PC-9 (cell line): Measurements from ENCODE around the gene SH3TC1. TPM values are rescaled to one million over a fixed set of nuclear protein-coding genes. Genes with fewer than 3 reads are reported as not detected.

Experiments
- BruUV-seq: library from RNA; stranded (reverse); fragments of 400-500 nt; replicated peaks from 2 replicates; lab custom pipeline; 2021; lab: Mats Ljungman, UMichigan
- CTCF ChIA-PET: fragments of 300-600 bp; sonication (Branson Sonifier 250); formaldehyde crosslinking; loops from one replicate; lab custom pipeline; 2022; ENCODE audit warnings: antibody characterized with exemption; lab: Charles Lee
- POLR2A ChIA-PET: fragments of 300-600 bp; sonication (Branson Sonifier 250); formaldehyde crosslinking; loops from one replicate; lab custom pipeline; 2022; ENCODE audit warnings: antibody characterized with exemption; ENCODE audit not compliant: unreplicated experiment; lab: Charles Lee
- DNase-seq, 2 experiments: peaks; one replicate each; pipeline versions ENCODE4 v3.0.0 to v3.0.0-alpha.2; 2015 to 2022; ENCODE audit warnings: mixed read lengths in 1 of 2
- H2AFZ ChIP-seq: fragments of 200-600 bp; sonication (generic); 2 replicates; pipeline ENCODE4 v1.8.1; 2017; ENCODE audit warnings: antibody characterized with exemption
- H3F3A ChIP-seq: fragments of 200-600 bp; sonication (generic); 2 replicates; pipeline ENCODE4 v1.8.1; 2017; ENCODE audit warnings: antibody characterized with exemption, mild to moderate bottlenecking, low read depth; ENCODE audit not compliant: insufficient read depth
- H3K27ac ChIP-seq: fragments of 200-600 bp; sonication (generic); 2 replicates; pipeline ENCODE4 v1.6.1; 2016; ENCODE audit warnings: mixed run types
- H3K27me3 ChIP-seq: fragments of 200-600 bp; sonication (generic); 2 replicates; pipeline ENCODE4 v1.6.1; 2016; ENCODE audit warnings: low read depth, mixed run types; ENCODE audit not compliant: insufficient read depth
- H3K36me3 ChIP-seq: fragments of 200-600 bp; sonication (generic); 2 replicates; pipeline ENCODE4 v1.6.1; 2016; ENCODE audit warnings: low read depth, mixed run types
- H3K4me1 ChIP-seq: fragments of 200-600 bp; sonication (generic); replicated peaks from 2 replicates; pipeline ENCODE4 v1.6.1; 2016; ENCODE audit warnings: mixed run types; ENCODE audit not compliant: insufficient read depth
- H3K4me2 ChIP-seq: fragments of 200-600 bp; sonication (generic); 2 replicates; pipeline ENCODE4 v1.6.1; 2017; ENCODE audit warnings: mixed run types
- H3K4me3 ChIP-seq: fragments of 200-600 bp; sonication (generic); 2 replicates; pipeline ENCODE4 v1.6.1; 2016; ENCODE audit warnings: mixed run types
- H3K79me2 ChIP-seq: fragments of 200-600 bp; sonication (generic); 2 replicates; pipeline ENCODE4 v1.6.1; 2017; ENCODE audit warnings: low read depth, mixed run types
- H3K9me2 ChIP-seq: fragments of 200-600 bp; sonication (generic); 2 replicates; pipeline ENCODE4 v1.8.1; 2017; ENCODE audit warnings: mild to moderate bottlenecking; ENCODE audit not compliant: insufficient read depth
- H3K9me3 ChIP-seq: fragments of 200-600 bp; sonication (generic); 2 replicates; pipeline ENCODE4 v1.8.1; 2016; ENCODE audit warnings: low read depth; ENCODE audit not compliant: insufficient read depth
- H4K20me1 ChIP-seq: fragments of 200-600 bp; sonication (generic); 2 replicates; pipeline ENCODE4 v1.8.1; 2017; ENCODE audit not compliant: insufficient read depth
- CTCF ChIP-seq: fragments of 200-600 bp; sonication (generic); conservative IDR thresholded peaks from 2 replicates; pipeline ENCODE4 v1.6.1; 2017; ENCODE audit warnings: mixed run types, antibody characterized with exemption, mild to moderate bottlenecking, moderate library complexity
- EZH2 ChIP-seq: fragments of 200-600 bp; sonication (generic); IDR thresholded peaks from 2 replicates; pipeline ENCODE4 v1.8.0; 2017; ENCODE audit warnings: antibody characterized with exemption, low read depth
- intact Hi-C: fragments of 100-400 bp; cut with micrococcal nuclease; formaldehyde crosslinking; loops from one replicate; pipeline ENCODE4 v1.10.0; 2022; ENCODE audit not compliant: unreplicated experiment
- total RNA-seq: library from RNA; stranded (reverse); gene quantifications from 2 replicates; pipeline ENCODE4 v1.2.3, GENCODE V29; 2021

The SH3TC1 gene
- total RNA-seq, 1 experiment from 2014 or later, result 5.2 TPM

GRCh38 chr4:8179074-8179473 is 20.0 kb upstream of the SH3TC1 start:
- Histone ChIP-seq H3F3A (peaks cover 35% of the 10 kb centered on the region), H3K79me2 (no peaks in the 10 kb centered on the region), H3K4me3 (no peak overlapping the region), H3K27ac (no peak overlapping the region), H3K9me2 (no peaks in the 10 kb centered on the region), H2AFZ (no peak overlapping the region), H3K36me3 (no peaks in the 10 kb centered on the region), H4K20me1 (no peaks in the 10 kb centered on the region), H3K4me1 (peaks cover 36% of the 10 kb centered on the region), H3K4me2 (no peak overlapping the region), H3K9me3 (no peaks in the 10 kb centered on the region), H3K27me3 (no peaks in the 10 kb centered on the region)
- no peak for TF ChIP-seq EZH2
- no peak for TF ChIP-seq CTCF
- BruUV-seq, result no TSS peak
- POLR2A ChIA-PET, result no interaction called here
- DNase-seq, result no peak
- intact Hi-C loops, result no loop called here
- CTCF ChIA-PET, result no interaction called here

DNA sequence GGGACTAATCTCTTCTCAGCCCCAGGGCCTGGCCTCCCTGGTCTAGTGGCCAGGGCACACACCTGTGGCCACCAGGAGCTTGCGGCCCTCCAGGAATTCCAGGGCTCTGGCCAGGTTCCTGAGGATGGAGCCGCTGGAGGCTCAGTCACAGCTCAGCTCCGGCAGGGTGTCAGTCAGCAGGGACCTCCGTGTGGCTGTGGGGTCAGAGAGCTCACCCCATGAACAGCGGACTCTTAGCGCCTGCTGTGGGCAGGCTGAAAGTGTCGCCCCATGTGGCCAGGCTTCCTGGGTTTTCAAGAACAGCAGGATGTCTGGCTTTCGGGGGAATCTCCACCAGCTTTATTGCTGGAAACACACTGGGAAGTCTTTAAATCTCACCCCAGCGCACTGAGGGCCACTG is 19.3 kb upstream of the SH3TC1 start:
- Histone ChIP-seq H3K79me2 (no peaks in the 10 kb centered on the region), H2AFZ (no peak overlapping the region), H3K27ac (no peak overlapping the region), H3F3A (peaks cover 38% of the 10 kb centered on the region), H3K9me2 (no peaks in the 10 kb centered on the region), H4K20me1 (no peaks in the 10 kb centered on the region), H3K4me1 (peaks cover 40% of the 10 kb centered on the region), H3K27me3 (no peaks in the 10 kb centered on the region), H3K4me3 (no peak overlapping the region), H3K36me3 (no peaks in the 10 kb centered on the region), H3K9me3 (no peaks in the 10 kb centered on the region), H3K4me2 (no peak overlapping the region)
- intact Hi-C loops, result loop anchor here (5.0 kb wide), 1 partner anchor 982 kb away; no protein-coding TSS in a partner anchor
- TF ChIP-seq EZH2, result no peak
- no peak for TF ChIP-seq CTCF
- BruUV-seq, result no TSS peak
- CTCF ChIA-PET, result no interaction called here
- no peak for DNase-seq
- POLR2A ChIA-PET, result no interaction called here

- Histone ChIP-seq H3K36me3 (no peaks in the 10 kb centered on the region), H3K4me3 (no peak overlapping the region), H3K9me3 (no peaks in the 10 kb centered on the region), H3K27ac (no peak overlapping the region), H3K79me2 (no peaks in the 10 kb centered on the region), H3K4me1 (peaks cover 40% of the 10 kb centered on the region), H3K9me2 (no peaks in the 10 kb centered on the region), H4K20me1 (no peaks in the 10 kb centered on the region), H2AFZ (no peak overlapping the region), H3K27me3 (no peaks in the 10 kb centered on the region), H3K4me2 (no peak overlapping the region), H3F3A (peaks cover 38% of the 10 kb centered on the region)
- TF ChIP-seq EZH2 (no peak), CTCF (no peak)
- ChIA-PET POLR2A (no interaction called here), CTCF (no interaction called here)
- intact Hi-C loops, result loop anchor here (5.0 kb wide), 1 partner anchor 983 kb away; no protein-coding TSS in a partner anchor
- no TSS peak for BruUV-seq
- DNase-seq, result no peak
Observed at GRCh38 chr4:8180310-8181093, 18.6 kb upstream of the SH3TC1 start.
